HEK293 (cell line): ENCODE measurements around the gene GPX8.
A peak's percentile ranks its signal among the peaks of the same experiment; 100 is the strongest.

Experiments used
- BCL11A ChIP-seq: fragments of 450-650 bp; formaldehyde crosslinking; IDR thresholded peaks from 2 replicates; pipeline ENCODE4 v1.5.1; 2016; ENCODE audit warnings: low read depth, missing biosample characterization, missing genetic modification characterization
- GLI4 ChIP-seq: fragments of 450-650 bp; formaldehyde crosslinking; IDR thresholded peaks from 2 replicates; pipeline ENCODE4 v1.5.1; 2016; ENCODE audit warnings: missing biosample characterization, missing genetic modification characterization
- SCRT2 ChIP-seq: fragments of 450-650 bp; formaldehyde crosslinking; IDR thresholded peaks from 2 replicates; pipeline ENCODE4 v1.5.1; 2016; ENCODE audit warnings: missing biosample characterization, missing genetic modification characterization
- TCF7L2 ChIP-seq: IDR thresholded peaks from 2 replicates; pipeline ENCODE4 v1.6.1; 2011; ENCODE audit warnings: low read depth, mild to moderate bottlenecking, inconsistent platforms, low read length, moderate library complexity, borderline replicate concordance
- YY2 ChIP-seq: fragments of 450-650 bp; formaldehyde crosslinking; IDR thresholded peaks from 2 replicates; pipeline ENCODE4 v1.5.1; 2016; ENCODE audit warnings: missing biosample characterization, missing genetic modification characterization
- ZBTB17 ChIP-seq: fragments of 450-650 bp; formaldehyde crosslinking; IDR thresholded peaks from 2 replicates; pipeline ENCODE4 v1.5.1; 2016; ENCODE audit warnings: missing biosample characterization, missing genetic modification characterization
- ZBTB26 ChIP-seq: fragments of 450-650 bp; formaldehyde crosslinking; optimal IDR thresholded peaks from 2 replicates; pipeline ENCODE3; 2016; ENCODE audit warnings: missing biosample characterization, mild to moderate bottlenecking, missing genetic modification characterization
- ZEB2 ChIP-seq: fragments of 450-650 bp; formaldehyde crosslinking; IDR thresholded peaks from 2 replicates; pipeline ENCODE4 v1.5.1; 2016; ENCODE audit warnings: missing biosample characterization, missing genetic modification characterization
- ZFP3 ChIP-seq: fragments of 450-650 bp; formaldehyde crosslinking; IDR thresholded peaks from 2 replicates; pipeline ENCODE4 v1.5.1; 2016; ENCODE audit warnings: low read depth, missing biosample characterization, missing genetic modification characterization
- ZNF138 ChIP-seq: fragments of 450-650 bp; formaldehyde crosslinking; IDR thresholded peaks from 2 replicates; pipeline ENCODE4 v1.5.1; 2016; ENCODE audit warnings: missing biosample characterization, missing genetic modification characterization, borderline replicate concordance
- ZNF169 ChIP-seq: fragments of 450-650 bp; formaldehyde crosslinking; IDR thresholded peaks from 2 replicates; pipeline ENCODE4 v1.5.1; 2016; ENCODE audit warnings: missing biosample characterization, missing genetic modification characterization
- ZNF184 ChIP-seq: fragments of 450-650 bp; IDR thresholded peaks from 2 replicates; pipeline ENCODE4 v1.5.1; 2018; ENCODE audit warnings: missing biosample characterization, mild to moderate bottlenecking, missing genetic modification characterization
- ZNF239 ChIP-seq: fragments of 450-650 bp; formaldehyde crosslinking; IDR thresholded peaks from 2 replicates; pipeline ENCODE4 v1.5.1; 2016; ENCODE audit warnings: missing biosample characterization, missing genetic modification characterization
- ZNF292 ChIP-seq: fragments of 450-650 bp; formaldehyde crosslinking; IDR thresholded peaks from 2 replicates; pipeline ENCODE4 v1.5.1; 2016; ENCODE audit warnings: low read depth, missing biosample characterization, missing genetic modification characterization, borderline replicate concordance
- ZNF302 ChIP-seq: fragments of 450-650 bp; formaldehyde crosslinking; IDR thresholded peaks from 2 replicates; pipeline ENCODE4 v1.5.1; 2016; ENCODE audit warnings: missing biosample characterization, missing genetic modification characterization, low read depth
- ZNF335 ChIP-seq: fragments of 450-650 bp; formaldehyde crosslinking; conservative IDR thresholded peaks from 2 replicates; pipeline ENCODE4 v1.5.1; 2016; ENCODE audit warnings: missing biosample characterization, missing genetic modification characterization
- ZNF350 ChIP-seq: fragments of 450-650 bp; formaldehyde crosslinking; IDR thresholded peaks from 2 replicates; pipeline ENCODE4 v1.5.0; 2017; ENCODE audit warnings: missing biosample characterization, mild to moderate bottlenecking, missing genetic modification characterization
- ZNF362 ChIP-seq: fragments of 450-650 bp; formaldehyde crosslinking; IDR thresholded peaks from 2 replicates; pipeline ENCODE4 v1.5.1; 2016; ENCODE audit warnings: missing biosample characterization, missing genetic modification characterization
- ZNF391 ChIP-seq: fragments of 450-650 bp; formaldehyde crosslinking; IDR thresholded peaks from 2 replicates; pipeline ENCODE4 v1.5.1; 2016; ENCODE audit warnings: low read depth, missing biosample characterization, missing genetic modification characterization, borderline replicate concordance
- ZNF394 ChIP-seq: fragments of 450-650 bp; formaldehyde crosslinking; IDR thresholded peaks from 2 replicates; pipeline ENCODE4 v1.5.1; 2016; ENCODE audit warnings: missing biosample characterization, missing genetic modification characterization, mild to moderate bottlenecking, moderate library complexity, borderline replicate concordance
- ZNF514 ChIP-seq: fragments of 450-650 bp; formaldehyde crosslinking; IDR thresholded peaks from 2 replicates; pipeline ENCODE4 v1.5.1; 2016; ENCODE audit warnings: missing biosample characterization, missing genetic modification characterization
- ZNF529 ChIP-seq: fragments of 450-650 bp; formaldehyde crosslinking; IDR thresholded peaks from 2 replicates; pipeline ENCODE4 v1.5.1; 2017; ENCODE audit warnings: missing genetic modification characterization, missing biosample characterization; ENCODE audit not compliant: insufficient replicate concordance
- ZNF629 ChIP-seq: fragments of 450-650 bp; formaldehyde crosslinking; IDR thresholded peaks from 2 replicates; pipeline ENCODE4 v1.5.1; 2017; ENCODE audit warnings: missing biosample characterization, missing genetic modification characterization
- ZNF658 ChIP-seq: fragments of 450-650 bp; formaldehyde crosslinking; IDR thresholded peaks from 2 replicates; pipeline ENCODE4; 2016; ENCODE audit warnings: missing biosample characterization, missing genetic modification characterization
- ZNF660 ChIP-seq: fragments of 450-650 bp; IDR thresholded peaks from 2 replicates; pipeline ENCODE4 v1.5.1; 2018; ENCODE audit warnings: missing biosample characterization, mild to moderate bottlenecking, missing genetic modification characterization
- ZNF704 ChIP-seq: fragments of 450-650 bp; formaldehyde crosslinking; IDR thresholded peaks from 2 replicates; pipeline ENCODE4 v1.5.1; 2016; ENCODE audit warnings: missing biosample characterization, missing genetic modification characterization
- ZNF768 ChIP-seq: fragments of 450-650 bp; formaldehyde crosslinking; IDR thresholded peaks from 2 replicates; pipeline ENCODE4 v1.5.1; 2018; ENCODE audit warnings: missing biosample characterization, mild to moderate bottlenecking, missing genetic modification characterization
- ZNF785 ChIP-seq: fragments of 450-650 bp; formaldehyde crosslinking; IDR thresholded peaks from 2 replicates; pipeline ENCODE4 v1.5.1; 2016; ENCODE audit warnings: missing biosample characterization, missing genetic modification characterization
- ZNF843 ChIP-seq: fragments of 450-650 bp; formaldehyde crosslinking; IDR thresholded peaks from 2 replicates; pipeline ENCODE4 v1.5.1; 2016; ENCODE audit warnings: missing biosample characterization, missing genetic modification characterization
- ZSCAN30 ChIP-seq: fragments of 450-650 bp; IDR thresholded peaks from 2 replicates; pipeline ENCODE4 v1.5.1; 2018; ENCODE audit warnings: missing biosample characterization, mild to moderate bottlenecking, missing genetic modification characterization, moderate library complexity
- ZXDB ChIP-seq: fragments of 450-650 bp; formaldehyde crosslinking; IDR thresholded peaks from 2 replicates; pipeline ENCODE4 v1.5.1; 2016; ENCODE audit warnings: missing biosample characterization, missing genetic modification characterization
- TF ChIP-seq, protein P1 (sequence below): fragments of 450-650 bp; formaldehyde crosslinking; conservative IDR thresholded peaks from 2 replicates; pipeline ENCODE4 v1.5.1; 2016; ENCODE audit warnings: low read depth, missing biosample characterization, missing genetic modification characterization

GPX8 gene

GRCh38 chr5:55172051-55172899, 12.3 kb downstream of the GPX8 start (continued):
- TF ChIP-seq ZNF785 (tag by site-specific recombination): no peak
- no peak for TF ChIP-seq ZNF529 (tag by site-specific recombination)
- no peak for TF ChIP-seq ZNF514 (tag by site-specific recombination)
- TF ChIP-seq ZNF768: 0 out of 2 replicates have a peak, but pooled peaks have one; percentile 20
- no peak for TF ChIP-seq GLI4 (tag by site-specific recombination)
- TF ChIP-seq ZNF184 (tag by site-specific recombination): no peak
- no peak for TF ChIP-seq ZXDB (tag by site-specific recombination)
- no peak for TF ChIP-seq ZNF292 (tag by site-specific recombination)
- TF ChIP-seq ZNF350 (tag by site-specific recombination): no peak
- peak; percentile 94 for TF ChIP-seq ZNF335 (tag by site-specific recombination)
- no peak for TF ChIP-seq ZNF302 (tag by site-specific recombination)
- peak; percentile 88; the same call in 1 of the 2 replicates for TF ChIP-seq ZSCAN30 (tag by site-specific recombination)
- TF ChIP-seq, protein P1, sequence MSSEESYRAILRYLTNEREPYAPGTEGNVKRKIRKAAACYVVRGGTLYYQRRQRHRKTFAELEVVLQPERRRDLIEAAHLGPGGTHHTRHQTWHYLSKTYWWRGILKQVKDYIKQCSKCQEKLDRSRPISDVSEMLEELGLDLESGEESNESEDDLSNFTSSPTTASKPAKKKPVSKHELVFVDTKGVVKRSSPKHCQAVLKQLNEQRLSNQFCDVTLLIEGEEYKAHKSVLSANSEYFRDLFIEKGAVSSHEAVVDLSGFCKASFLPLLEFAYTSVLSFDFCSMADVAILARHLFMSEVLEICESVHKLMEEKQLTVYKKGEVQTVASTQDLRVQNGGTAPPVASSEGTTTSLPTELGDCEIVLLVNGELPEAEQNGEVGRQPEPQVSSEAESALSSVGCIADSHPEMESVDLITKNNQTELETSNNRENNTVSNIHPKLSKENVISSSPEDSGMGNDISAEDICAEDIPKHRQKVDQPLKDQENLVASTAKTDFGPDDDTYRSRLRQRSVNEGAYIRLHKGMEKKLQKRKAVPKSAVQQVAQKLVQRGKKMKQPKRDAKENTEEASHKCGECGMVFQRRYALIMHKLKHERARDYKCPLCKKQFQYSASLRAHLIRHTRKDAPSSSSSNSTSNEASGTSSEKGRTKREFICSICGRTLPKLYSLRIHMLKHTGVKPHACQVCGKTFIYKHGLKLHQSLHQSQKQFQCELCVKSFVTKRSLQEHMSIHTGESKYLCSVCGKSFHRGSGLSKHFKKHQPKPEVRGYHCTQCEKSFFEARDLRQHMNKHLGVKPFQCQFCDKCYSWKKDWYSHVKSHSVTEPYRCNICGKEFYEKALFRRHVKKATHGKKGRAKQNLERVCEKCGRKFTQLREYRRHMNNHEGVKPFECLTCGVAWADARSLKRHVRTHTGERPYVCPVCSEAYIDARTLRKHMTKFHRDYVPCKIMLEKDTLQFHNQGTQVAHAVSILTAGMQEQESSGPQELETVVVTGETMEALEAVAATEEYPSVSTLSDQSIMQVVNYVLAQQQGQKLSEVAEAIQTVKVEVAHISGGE: no peak
- peak; percentile 97 for TF ChIP-seq SCRT2
- TF ChIP-seq ZNF843 (tag by site-specific recombination): no peak
- no peak for TF ChIP-seq BCL11A (tag by site-specific recombination)
- TF ChIP-seq ZNF704 (tag by site-specific recombination): no peak
- no peak for TF ChIP-seq ZNF169 (tag by site-specific recombination)
- TF ChIP-seq ZNF394 (tag by site-specific recombination): peak; percentile 19; the same call in 1 of the 2 replicates
- peak; percentile 96 for TF ChIP-seq ZBTB17
- no peak for TF ChIP-seq ZNF138
- TF ChIP-seq ZNF660 (tag by site-specific recombination): peak; percentile 86
- TF ChIP-seq ZFP3: no peak
- no peak for TF ChIP-seq TCF7L2
- no peak for TF ChIP-seq ZNF658 (tag by site-specific recombination)
- TF ChIP-seq ZNF391 (tag by site-specific recombination): 0 out of 2 replicates have a peak, but pooled peaks have one; percentile 26
- TF ChIP-seq ZBTB26 (tag by site-specific recombination): no peak
- TF ChIP-seq ZNF629 (tag by site-specific recombination): 0 out of 2 replicates have a peak, but pooled peaks have one; percentile 14
- TF ChIP-seq ZEB2 (tag by site-specific recombination): peak; percentile 55
- TF ChIP-seq ZNF239 (tag by site-specific recombination): no peak
- TF ChIP-seq ZNF362: peak; percentile 69; the same call in 1 of the 2 replicates
- TF ChIP-seq YY2: no peak
